ENCODE results near the gene GLIPR2. TPM values are rescaled to one million over a fixed set of nuclear protein-coding genes. Genes with fewer than 3 reads are reported as not detected.
"Not testable (repeated sequence)": the region's sequence is repeated elsewhere in the genome, so short reads cannot be mapped to it uniquely, and the experiment has no call there.

The GLIPR2 gene, protein sequence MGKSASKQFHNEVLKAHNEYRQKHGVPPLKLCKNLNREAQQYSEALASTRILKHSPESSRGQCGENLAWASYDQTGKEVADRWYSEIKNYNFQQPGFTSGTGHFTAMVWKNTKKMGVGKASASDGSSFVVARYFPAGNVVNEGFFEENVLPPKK
- 10 to 100 TPM; 17.7 to 22.7 TPM for total RNA-seq

DNA sequence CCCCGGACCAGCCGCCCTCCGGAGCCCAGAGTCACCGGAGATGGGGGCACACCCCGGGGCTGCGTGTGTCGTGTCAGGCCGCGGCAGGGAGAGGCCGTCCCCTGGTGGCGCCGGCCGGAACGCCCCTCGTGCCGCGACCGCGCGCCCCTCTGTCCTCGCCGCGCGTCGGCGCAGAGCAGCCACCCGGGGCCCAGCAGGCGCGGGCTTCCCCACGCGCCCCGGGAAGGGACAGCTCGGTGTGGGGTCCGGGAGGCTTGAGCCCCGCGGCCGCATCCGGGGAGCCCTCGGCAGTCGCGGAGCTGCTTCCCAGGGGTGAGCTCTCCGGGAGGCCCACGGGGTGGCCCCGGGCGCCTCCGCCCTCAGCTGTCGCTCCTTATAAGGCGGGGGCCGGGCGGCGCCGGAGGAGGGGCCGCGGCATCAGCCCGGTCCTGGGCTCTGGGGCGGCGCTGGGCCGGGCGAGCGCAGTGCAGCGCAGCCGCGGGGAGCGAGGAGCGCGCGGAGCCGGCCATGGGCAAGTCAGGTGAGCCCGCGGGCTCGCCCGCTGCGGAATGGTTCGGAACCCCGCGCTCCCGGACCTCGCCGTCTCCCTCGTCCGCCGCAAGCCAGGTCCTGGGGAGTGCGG is at the start of gene GLIPR2:
Gene GLIPR2 (plus strand): TSS at position 462 of the 622 bp plus-strand sequence. CDS start 46 bp downstream, at position 508.
- Mint-ChIP-seq H3K4me3 (peak within 1 kb of the TSS; percentile 83 to 94), H3K9me3 (no peaks in the 10 kb centered on the region), H3K27me3 (ENCODE audit: low read depth) (peaks cover 9% of the 10 kb centered on the region), H3K36me3 (ENCODE audit: insufficient read depth in 2 of 2) (peaks cover 0 to 3% of the 10 kb centered on the region in 2 donors), H3K27ac (peak within 1 kb of the TSS; percentile 6), H3K4me1 (ENCODE audit: low read depth) (peaks cover 45% of the 10 kb centered on the region)
- ATAC-seq (replicated peaks in 1 of 2) (peak; percentile 98 to 99), DNase-seq (peak; percentile 87 to 89)

DNA sequence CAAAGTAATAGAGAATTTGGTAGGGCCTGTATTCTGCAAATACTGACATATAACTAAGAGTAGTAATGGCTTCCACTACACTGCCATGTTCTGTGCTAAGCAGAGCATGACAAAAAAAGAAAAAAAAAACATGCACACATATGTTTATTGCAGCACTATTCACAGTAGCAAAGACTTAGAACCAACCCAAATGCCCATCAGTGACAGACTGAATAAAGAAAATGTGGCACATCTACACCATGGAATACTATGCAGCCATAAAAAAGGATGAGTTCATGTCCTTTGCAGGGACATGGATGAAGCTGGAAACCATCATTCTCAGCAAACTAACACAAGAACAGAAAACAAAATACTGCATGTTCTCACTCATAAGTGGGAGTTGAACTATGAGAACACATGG is 49.5 kb upstream of the GLIPR2 start:
- H3K27ac Mint-ChIP-seq: not testable (repeated sequence)

DNA sequence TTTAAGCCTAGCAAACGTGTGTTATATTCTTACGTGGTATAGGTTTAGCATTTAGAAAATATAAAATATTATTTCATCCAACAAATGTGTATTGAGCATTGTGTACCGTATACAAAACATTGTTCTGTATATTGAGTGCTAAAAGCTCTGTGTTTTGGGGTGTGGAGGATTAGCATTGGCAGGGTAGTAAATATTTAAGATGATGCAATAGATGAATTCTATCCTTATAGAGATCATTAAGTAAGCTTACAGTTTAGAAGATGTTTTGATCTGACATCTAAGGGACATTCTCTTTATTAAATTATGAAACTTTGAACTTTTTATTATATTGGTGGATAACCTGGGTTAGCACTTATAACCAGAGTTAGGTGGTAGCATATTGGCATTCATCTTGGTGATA is 48.5 kb upstream of the GLIPR2 start:
- ATAC-seq (replicated peaks in 1 of 2): no peak
- H3K36me3 Mint-ChIP-seq (ENCODE audit: insufficient read depth in 2 of 2): peaks cover 6 to 9% of the 10 kb centered on the region in 2 donors

More for the DNA sequence above, 49.5 kb upstream of the GLIPR2 start:
- H3K9me3 Mint-ChIP-seq; H3K27me3 Mint-ChIP-seq (ENCODE audit: low read depth); H3K4me1 Mint-ChIP-seq (ENCODE audit: low read depth); ATAC-seq (replicated peaks in 1 of 2); H3K4me3 Mint-ChIP-seq; H3K36me3 Mint-ChIP-seq (ENCODE audit: insufficient read depth in 2 of 2); DNase-seq: not testable (repeated sequence)

DNA sequence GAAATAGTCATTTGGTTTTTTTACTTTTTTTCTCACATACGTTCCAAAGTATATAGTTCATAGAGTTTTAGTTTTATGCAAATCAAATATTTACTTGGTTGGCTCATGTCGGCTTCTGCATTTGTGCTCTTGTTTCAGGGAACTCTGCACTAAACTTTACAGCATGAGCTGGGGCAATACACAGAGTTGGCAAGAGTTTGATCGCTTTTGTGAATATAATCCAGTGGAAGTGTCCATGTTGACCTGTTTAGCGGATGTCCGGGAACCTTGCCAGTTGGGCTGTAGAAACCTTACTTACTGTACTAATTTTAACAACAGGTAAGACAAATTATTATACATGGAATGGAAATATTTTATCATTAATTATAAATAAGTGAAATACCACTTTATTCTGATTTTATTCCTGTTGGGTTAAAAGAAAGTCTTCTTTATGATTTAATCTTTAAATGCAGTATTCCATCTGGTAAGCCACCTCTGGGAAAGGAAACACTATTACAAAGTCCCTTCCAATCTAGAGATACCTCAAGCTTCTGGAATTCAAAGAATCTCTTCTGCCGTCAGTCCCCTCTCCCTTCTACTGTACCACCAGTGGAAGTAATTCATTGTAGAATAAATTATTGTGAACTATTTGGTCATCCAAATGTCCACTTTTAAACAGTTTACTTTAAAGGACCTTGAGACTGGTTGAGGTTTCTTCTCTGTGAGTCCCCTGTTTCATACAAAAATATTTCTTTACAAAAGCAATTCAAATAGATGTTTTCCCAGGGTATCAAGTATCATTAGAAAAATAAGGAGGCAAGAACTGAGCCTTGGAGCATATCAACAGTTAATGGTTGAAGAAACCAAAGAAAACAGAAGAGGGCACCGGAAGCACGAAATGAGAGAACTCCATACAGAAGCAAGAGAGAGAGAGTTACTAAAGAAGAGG is 45.2 kb upstream of the GLIPR2 start:
- Mint-ChIP-seq H3K27ac (peak overlapping the region; percentile 23), H3K27me3 (ENCODE audit: low read depth) (no peaks in the 10 kb centered on the region), H3K4me3 (peak overlapping the region; percentile 6 to 23), H3K36me3 (ENCODE audit: insufficient read depth in 2 of 2) (peaks cover 6% of the 10 kb centered on the region in 2 donors), H3K4me1 (ENCODE audit: low read depth) (peaks cover 20% of the 10 kb centered on the region), H3K9me3 (peaks cover 3% of the 10 kb centered on the region in 2 donors)
- DNase-seq (no peak), ATAC-seq (replicated peaks in 1 of 2) (no peak)

More for the DNA sequence above, 48.5 kb upstream of the GLIPR2 start:
- Mint-ChIP-seq H3K27ac (no peak overlapping the region), H3K9me3 (peaks cover 3% of the 10 kb centered on the region in 2 donors), H3K4me3 (no peak overlapping the region), H3K27me3 (ENCODE audit: low read depth) (no peaks in the 10 kb centered on the region), H3K4me1 (ENCODE audit: low read depth) (peaks cover 16% of the 10 kb centered on the region)
- DNase-seq: no peak

DNA sequence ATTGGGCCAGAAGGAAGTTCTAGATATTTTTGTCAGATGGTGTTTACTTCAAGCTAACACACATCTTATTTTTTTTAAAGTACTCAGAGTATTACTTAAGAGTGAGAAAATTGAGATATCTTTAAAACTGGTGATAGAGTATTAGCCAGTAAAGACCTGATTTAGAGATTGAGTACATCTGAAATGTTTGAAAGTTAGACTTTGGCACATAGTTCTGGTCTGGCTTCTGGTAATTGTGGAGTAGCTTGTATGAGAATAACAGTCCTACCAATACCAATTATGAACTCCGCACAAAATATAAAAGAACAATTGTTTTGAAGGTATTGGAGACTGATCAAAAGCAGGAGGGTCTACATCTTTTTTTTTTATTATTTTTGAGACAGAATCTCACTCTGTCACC is 44.5 kb upstream of the GLIPR2 start:
- DNase-seq (no peak), ATAC-seq (replicated peaks in 1 of 2) (no peak)
- H3K27me3 Mint-ChIP-seq (ENCODE audit: low read depth): no peaks in the 10 kb centered on the region
- H3K4me1 Mint-ChIP-seq (ENCODE audit: low read depth): peaks cover 20% of the 10 kb centered on the region
- H3K4me3 Mint-ChIP-seq: no peak overlapping the region
- peaks cover 4 to 6% of the 10 kb centered on the region in 2 donors for H3K36me3 Mint-ChIP-seq (ENCODE audit: insufficient read depth in 2 of 2)
- H3K27ac Mint-ChIP-seq: peak overlapping the region; percentile 23
- peaks cover 3% of the 10 kb centered on the region in 2 donors for H3K9me3 Mint-ChIP-seq

DNA sequence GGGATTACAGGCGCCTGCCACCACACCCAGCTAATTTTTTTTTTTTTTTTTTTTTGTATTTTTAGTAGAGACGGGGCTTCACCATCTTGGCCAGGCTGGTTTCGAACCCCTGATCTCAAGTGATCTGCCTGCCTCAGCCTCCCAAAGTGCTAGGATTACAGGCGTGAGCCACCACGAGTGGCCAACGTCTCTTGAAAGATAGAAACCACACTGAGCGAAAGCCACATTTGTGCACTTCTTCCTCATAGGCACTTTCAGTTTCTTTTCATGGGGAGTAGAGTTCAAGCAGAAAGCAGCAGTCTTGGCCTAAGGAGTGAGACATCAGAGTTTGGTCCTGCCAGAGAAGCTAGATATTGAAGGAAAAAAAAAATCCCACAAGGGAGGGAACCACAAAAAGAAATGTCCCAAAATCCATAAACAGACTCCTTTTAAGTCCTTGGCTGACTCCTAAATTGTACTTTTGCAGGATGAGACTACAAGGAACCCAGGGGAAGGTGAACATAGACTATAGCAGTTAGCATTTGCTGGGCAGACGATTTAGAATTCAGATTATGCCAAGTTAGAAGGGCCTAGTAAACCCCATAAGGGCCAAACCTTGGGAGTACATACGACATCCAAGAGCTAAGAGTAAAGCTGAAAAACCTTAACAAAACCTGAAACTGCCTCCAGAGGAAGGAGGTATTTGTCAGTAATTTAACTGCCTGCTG is 43.9 kb upstream of the GLIPR2 start:
- DNase-seq: peak; percentile 45 to 51
- peaks cover 20% of the 10 kb centered on the region for H3K4me1 Mint-ChIP-seq (ENCODE audit: low read depth)
- H3K36me3 Mint-ChIP-seq (ENCODE audit: insufficient read depth in 2 of 2): peaks cover 2 to 6% of the 10 kb centered on the region in 2 donors
- H3K9me3 Mint-ChIP-seq: peaks cover 3% of the 10 kb centered on the region in 2 donors
- H3K27ac Mint-ChIP-seq: peak overlapping the region; percentile 64
- H3K27me3 Mint-ChIP-seq (ENCODE audit: low read depth): no peaks in the 10 kb centered on the region
- ATAC-seq (replicated peaks in 1 of 2): peak; percentile 96 to 97
- peak overlapping the region; percentile 33 to 54 for H3K4me3 Mint-ChIP-seq

DNA sequence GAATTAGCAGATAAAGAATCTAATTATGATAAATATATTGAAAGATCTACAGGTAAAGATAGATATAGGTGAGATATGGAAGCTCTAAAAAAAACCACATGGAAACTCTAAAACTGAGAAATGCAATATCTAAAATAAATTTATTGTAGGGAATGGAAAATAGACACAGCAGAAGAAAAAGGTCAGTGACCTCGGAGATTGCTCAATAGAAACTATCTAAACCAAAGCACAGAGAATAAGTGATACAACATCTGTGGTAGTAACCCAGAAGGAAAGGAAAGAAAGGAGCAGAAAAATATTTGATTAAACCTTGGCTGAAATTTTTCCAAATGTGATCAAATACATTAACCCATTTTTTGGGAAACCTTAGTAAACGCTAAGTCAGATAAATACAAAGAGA is 43.1 kb upstream of the GLIPR2 start:
- Mint-ChIP-seq H3K9me3 (peaks cover 3% of the 10 kb centered on the region in 2 donors), H3K4me1 (ENCODE audit: low read depth) (peaks cover 20% of the 10 kb centered on the region), H3K27me3 (ENCODE audit: low read depth) (no peaks in the 10 kb centered on the region), H3K27ac (no peak overlapping the region), H3K4me3 (no peak overlapping the region), H3K36me3 (ENCODE audit: insufficient read depth in 2 of 2) (peaks cover 2 to 6% of the 10 kb centered on the region in 2 donors)
- ATAC-seq (replicated peaks in 1 of 2): no peak
- DNase-seq: no peak

DNA sequence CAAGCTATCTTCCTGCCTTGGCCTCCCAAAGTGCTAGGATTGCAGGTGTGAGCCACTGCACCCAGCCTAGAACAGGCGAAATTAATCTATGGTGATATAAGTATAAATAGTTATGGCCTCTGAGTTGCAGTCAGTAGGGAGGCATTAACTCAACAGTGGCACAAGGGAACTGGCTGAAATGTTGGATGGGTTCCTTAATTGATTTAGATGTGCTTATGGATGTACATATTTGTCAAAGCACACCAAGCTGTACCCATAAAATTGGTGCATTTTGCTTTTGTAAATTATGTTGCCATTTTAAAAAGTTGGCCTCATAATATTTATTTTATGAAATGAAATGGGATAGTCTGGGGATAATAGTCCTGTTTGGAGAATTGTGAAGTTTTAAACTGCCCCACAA is 36.8 kb upstream of the GLIPR2 start:
- ATAC-seq (replicated peaks in 1 of 2): no peak
- H3K4me3 Mint-ChIP-seq: no peak overlapping the region
- no peaks in the 10 kb centered on the region for H3K36me3 Mint-ChIP-seq (ENCODE audit: insufficient read depth in 2 of 2)
- DNase-seq: no peak
- H3K9me3 Mint-ChIP-seq: no peaks in the 10 kb centered on the region
- peaks cover 8% of the 10 kb centered on the region for H3K4me1 Mint-ChIP-seq (ENCODE audit: low read depth)
- no peaks in the 10 kb centered on the region for H3K27me3 Mint-ChIP-seq (ENCODE audit: low read depth)
- no peak overlapping the region for H3K27ac Mint-ChIP-seq

DNA sequence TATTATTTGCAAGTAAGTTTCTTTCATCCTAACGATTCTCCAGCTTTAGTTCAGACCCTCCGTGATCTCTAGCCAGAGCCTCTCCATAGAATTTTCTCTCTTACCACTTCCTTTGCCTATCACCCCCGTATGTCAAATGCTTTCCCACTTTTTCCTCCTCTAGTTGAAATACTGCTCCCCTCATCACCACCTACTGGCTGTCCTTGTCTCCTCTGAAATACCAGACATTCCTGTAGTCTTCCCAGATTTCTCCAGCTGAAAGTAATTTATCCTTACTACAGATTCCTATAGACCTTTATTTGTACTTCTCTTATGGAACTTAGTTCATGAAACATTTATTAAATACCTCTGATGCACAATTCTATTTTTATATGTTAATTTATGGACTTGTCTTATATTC is 36.0 kb upstream of the GLIPR2 start:
- no peaks in the 10 kb centered on the region for H3K9me3 Mint-ChIP-seq
- H3K27me3 Mint-ChIP-seq (ENCODE audit: low read depth): no peaks in the 10 kb centered on the region
- no peak overlapping the region for H3K27ac Mint-ChIP-seq
- ATAC-seq (replicated peaks in 1 of 2) (no peak), DNase-seq (no peak)
- H3K36me3 Mint-ChIP-seq (ENCODE audit: insufficient read depth in 2 of 2): no peaks in the 10 kb centered on the region
- peaks cover 8% of the 10 kb centered on the region for H3K4me1 Mint-ChIP-seq (ENCODE audit: low read depth)
- no peak overlapping the region for H3K4me3 Mint-ChIP-seq

DNA sequence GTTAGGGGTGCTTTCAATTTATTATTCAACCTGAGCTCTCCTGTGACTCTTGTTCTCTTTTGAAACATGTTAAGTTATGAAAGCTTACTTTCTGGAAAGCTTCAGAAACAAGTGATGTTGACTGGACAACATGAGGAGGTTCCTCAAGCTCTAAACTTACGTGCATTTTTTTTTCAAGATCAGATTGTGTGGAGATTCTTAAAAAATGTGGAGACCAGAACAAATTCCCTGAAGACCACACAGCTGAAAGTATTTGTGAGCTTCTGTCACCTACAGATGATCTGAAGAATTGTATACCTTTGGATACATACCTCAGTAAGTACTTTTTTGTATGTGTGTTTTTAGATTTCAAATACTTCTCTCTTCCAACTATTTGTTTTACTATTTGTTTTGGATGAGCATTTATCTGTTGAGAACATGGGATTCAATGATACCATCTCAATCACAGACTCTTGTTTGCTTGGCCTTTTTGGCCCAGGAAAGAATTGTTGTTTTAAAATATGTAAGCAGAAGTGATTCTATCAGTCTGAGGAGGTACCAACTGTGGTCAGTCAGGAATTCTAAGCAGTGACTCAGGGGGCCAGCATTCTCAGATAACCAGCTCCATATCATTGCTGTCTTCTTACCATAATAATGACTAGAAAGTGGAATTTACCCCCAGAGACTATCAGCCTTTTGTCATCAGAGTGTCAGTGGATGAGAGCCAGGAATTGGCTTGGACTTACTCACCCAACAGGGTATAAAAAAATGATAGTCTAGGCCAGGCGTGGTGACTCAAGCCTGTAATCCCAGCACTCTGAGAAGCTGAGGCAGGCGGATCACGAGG is 34.4 kb upstream of the GLIPR2 start:
- H3K4me1 Mint-ChIP-seq (ENCODE audit: low read depth): peaks cover 8% of the 10 kb centered on the region
- H3K36me3 Mint-ChIP-seq (ENCODE audit: insufficient read depth in 2 of 2): no peaks in the 10 kb centered on the region

DNA sequence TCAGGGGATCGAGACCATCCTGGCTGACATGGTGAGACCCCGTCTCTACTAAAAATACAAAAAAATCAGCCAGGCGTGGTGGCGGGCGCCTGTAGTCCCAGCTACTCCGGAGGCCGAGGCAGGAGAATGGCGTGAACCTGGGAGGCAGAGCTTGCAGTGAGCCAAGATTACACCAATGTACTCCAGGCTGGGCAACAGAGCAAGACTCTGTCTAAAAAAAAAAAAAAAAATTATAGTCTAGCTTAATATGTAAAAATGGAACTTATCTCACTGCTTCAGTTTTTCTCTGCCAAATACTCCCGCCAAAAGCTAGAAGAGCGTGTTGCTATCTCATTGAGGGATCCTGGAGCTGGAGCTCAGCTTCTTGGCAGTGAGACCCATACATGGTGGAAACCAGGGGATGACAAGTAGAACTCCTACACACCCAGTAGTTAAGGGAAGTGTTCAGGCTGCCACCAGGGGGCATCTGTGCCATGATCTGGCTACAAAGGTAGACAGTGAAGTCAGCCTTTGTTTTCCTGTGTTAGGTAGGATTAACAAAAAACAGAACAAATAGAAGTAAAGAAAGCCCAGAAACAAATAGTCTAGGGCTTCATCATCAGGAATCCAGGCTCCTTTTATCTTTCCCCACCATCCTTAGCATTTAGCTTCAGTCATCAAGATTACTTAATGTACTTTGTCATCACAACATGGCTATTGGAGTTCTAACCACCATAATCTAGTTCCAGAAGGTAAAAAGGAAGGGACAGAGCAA is 33.6 kb upstream of the GLIPR2 start:
- H3K9me3 Mint-ChIP-seq: no peaks in the 10 kb centered on the region
- peaks cover 8% of the 10 kb centered on the region for H3K4me1 Mint-ChIP-seq (ENCODE audit: low read depth)
- H3K4me3 Mint-ChIP-seq: no peak overlapping the region
- no peak overlapping the region for H3K27ac Mint-ChIP-seq
- ATAC-seq (replicated peaks in 1 of 2): peak; percentile 100
- no peaks in the 10 kb centered on the region for H3K36me3 Mint-ChIP-seq (ENCODE audit: insufficient read depth in 2 of 2)
- H3K27me3 Mint-ChIP-seq (ENCODE audit: low read depth): no peaks in the 10 kb centered on the region
- DNase-seq: peak; percentile 87 to 89

More for the DNA sequence above, 34.4 kb upstream of the GLIPR2 start:
- DNase-seq: no peak
- no peak for ATAC-seq (replicated peaks in 1 of 2)
- Mint-ChIP-seq H3K4me3 (no peak overlapping the region), H3K9me3 (no peaks in the 10 kb centered on the region), H3K27ac (no peak overlapping the region), H3K27me3 (ENCODE audit: low read depth) (no peaks in the 10 kb centered on the region)
